K562 (cell line): ENCODE data around the gene MLC1. TPM values are rescaled to one million over a fixed set of nuclear protein-coding genes. Genes with fewer than 3 reads are reported as not detected.

Experiments used
- ATAC-seq: fragments of 200-7000 bp; cut with Tn5 transposase; 3 replicates; pipeline ENCODE4 v1.9.1; 2020; ENCODE audit warnings: moderate library complexity
- BruUV-seq: library from RNA; stranded (reverse); fragments of 400-500 nt; replicated peaks from 2 replicates; lab custom pipeline; 2021; lab: Mats Ljungman, UMichigan
- CTCF ChIA-PET: fragments of 300-600 bp; formaldehyde crosslinking; extraction: SDS; loops from one replicate; lab custom pipeline; 2021; ENCODE audit warnings: low intra/inter-chr PET ratio; lab: Yijun Ruan, JAX
- POLR2A ChIA-PET: fragments of 300-600, 350-650 bp; sonication (Branson Sonifier 250); formaldehyde crosslinking; extraction: SDS; loops from one replicate; lab custom pipeline; 2021; ENCODE audit warnings: antibody characterized with exemption, inconsistent platforms; lab: Yijun Ruan, JAX
- DNase-seq, 4 experiments: peaks; one replicate each; pipeline versions ENCODE4 v3.0.0 to v3.0.0-alpha.2; 2011 to 2018; ENCODE audit warnings: low spot score in 3 of 4, mixed read lengths in 3 of 4; ENCODE audit errors: extremely low read depth in 1 of 4
- FAIRE-seq: peaks from 2 replicates; lab custom pipeline; 2011; peaks lifted over from hg19 to GRCh38; lab: Jason Lieb, UNC
- H2AFZ ChIP-seq: 2 replicates; pipeline ENCODE4 v1.6.0; 2011; ENCODE audit warnings: low read depth, low read length, control low read depth, inconsistent platforms
- H3K27ac ChIP-seq: fragments of 200-600 bp; 3 replicates; pipeline ENCODE4 v1.8.0; 2011; ENCODE audit warnings: low read depth, mild to moderate bottlenecking, control low read depth, inconsistent platforms, low read length, moderate library complexity, mixed read lengths; ENCODE audit errors: extremely low read depth
- H3K27me3 ChIP-seq, 2 experiments: fragments of 300-600 bp in 1 of 2; 2 replicates in 1 of 2; 3 replicates in 1 of 2; pipeline versions ENCODE4 v1.6.0 to v1.8.0; 2011; ENCODE audit warnings: inconsistent platforms in 2 of 2, low read length in 2 of 2, mild to moderate bottlenecking in 1 of 2, mixed read lengths in 1 of 2, moderate library complexity in 1 of 2; ENCODE audit not compliant: control insufficient read depth in 2 of 2, insufficient read depth in 2 of 2
- H3K36me3 ChIP-seq: fragments of 300-600 bp; 3 replicates; pipeline ENCODE4 v1.8.0; 2011; ENCODE audit warnings: mild to moderate bottlenecking, low read length, inconsistent platforms; ENCODE audit not compliant: control insufficient read depth, insufficient read depth
- H3K4me1 ChIP-seq, 2 experiments: fragments of 200-600 bp in 1 of 2; replicated peaks in 1 of 2; 2 replicates in 1 of 2; 3 replicates in 1 of 2; pipeline versions ENCODE4 v1.5.1 to v1.8.0; 2011; ENCODE audit warnings: inconsistent platforms in 2 of 2, low read length in 2 of 2, mild to moderate bottlenecking in 1 of 2, mixed read lengths in 1 of 2, moderate library complexity in 1 of 2; ENCODE audit not compliant: control insufficient read depth in 2 of 2, insufficient read depth in 2 of 2
- H3K4me2 ChIP-seq: 2 replicates; pipeline ENCODE4 v1.6.1; 2011; ENCODE audit warnings: low read length, control low read depth, inconsistent platforms, mixed read lengths; ENCODE audit not compliant: insufficient read depth
- H3K4me3 ChIP-seq: fragments of 200-600 bp; sonication (generic), shearing (Covaris generic); 2 replicates; pipeline ENCODE4 v1.5.1; 2016; ENCODE audit warnings: control low read depth, inconsistent platforms
- H3K79me2 ChIP-seq: fragments of 200-600 bp; 3 replicates; pipeline ENCODE4 v1.8.0; 2011; ENCODE audit warnings: low read length, inconsistent platforms; ENCODE audit not compliant: control insufficient read depth, insufficient read depth
- H3K9ac ChIP-seq, 2 experiments: 2 replicates each; pipeline versions ENCODE4 v1.6.0 to v1.6.1; 2011; ENCODE audit warnings: low read depth in 2 of 2, low read length in 2 of 2, control low read depth in 1 of 2, inconsistent platforms in 1 of 2, mild to moderate bottlenecking in 1 of 2, mixed read lengths in 1 of 2; ENCODE audit not compliant: insufficient read depth in 1 of 2
- H3K9me1 ChIP-seq: one replicate; pipeline ENCODE4 v1.6.0; 2011; ENCODE audit warnings: inconsistent platforms, mild to moderate bottlenecking, low read length, moderate library complexity; ENCODE audit not compliant: control insufficient read depth, insufficient read depth
- H3K9me3 ChIP-seq: replicated peaks from 2 replicates; pipeline ENCODE4 v1.5.1; 2011; ENCODE audit warnings: low read depth, low read length, inconsistent platforms; ENCODE audit not compliant: control insufficient read depth, insufficient read depth
- H4K20me1 ChIP-seq: replicated peaks from 2 replicates; pipeline ENCODE4 v1.6.1; 2011; ENCODE audit warnings: low read length, inconsistent platforms, mixed read lengths; ENCODE audit not compliant: control insufficient read depth, insufficient read depth
- ATF1 ChIP-seq, 2 experiments: fragments of 450-650 bp in 1 of 2; IDR thresholded peaks; 2 replicates each; pipeline ENCODE4 v1.6.1; 2016; ENCODE audit warnings: missing compliant biosample characterization in 1 of 2, missing genetic modification characterization in 1 of 2
- BHLHE40 ChIP-seq: IDR thresholded peaks from 2 replicates; pipeline ENCODE4 v1.6.1; 2011; ENCODE audit warnings: low read length, improper control_type of control experiment
- BRF2 ChIP-seq: IDR thresholded peaks from 3 replicates; pipeline ENCODE4 v1.6.1; 2011; ENCODE audit warnings: borderline replicate concordance, mild to moderate bottlenecking; ENCODE audit not compliant: insufficient read length, insufficient read depth
- CREB3L1 ChIP-seq: fragments of 450-650 bp; IDR thresholded peaks from 2 replicates; pipeline ENCODE4 v1.6.1; 2014; ENCODE audit warnings: low read depth, mild to moderate bottlenecking, moderate library complexity, borderline replicate concordance
- NCOA6 ChIP-seq: fragments of 450-650 bp; IDR thresholded peaks from 2 replicates; pipeline ENCODE4 v1.6.1; 2017; ENCODE audit warnings: mild to moderate bottlenecking
- WGBS: fragments of 100-300 bp; shearing (Covaris generic); methylation state at CpG from one replicate; pipeline ENCODE4 v1.1.6; 2016; ENCODE audit warnings: low coverage, mixed read lengths; ENCODE audit not compliant: insufficient coverage; ENCODE audit errors: missing lambda C conversion rate; 5-methylcytosine and 5-hydroxymethylcytosine counted together
- in situ Hi-C: fragments of 300-500 bp; cut with MboI; formaldehyde crosslinking; loops from 4 replicates; pipeline ENCODE4 v1.15.0; 2018; ENCODE audit warnings: inconsistent platforms, mixed read lengths
- intact Hi-C: fragments of 100-400 bp; cut with micrococcal nuclease; formaldehyde crosslinking; loops from 2 replicates; pipeline ENCODE4 v1.14.2; 2022
- polyA plus RNA-seq, 8 experiments: library from polyadenylated mRNA; depleted of rRNA in 4 of 8; stranded (reverse) in 5 of 8; unstranded in 3 of 8; fragments of >200 nt; fragmentation: Nextera tagmentation in 2 of 8; fragmentation: Illumina TruSeq in 1 of 8; extraction: Ambion mirVana in 2 of 8; extraction: Trizol in 1 of 8; gene quantifications; 2 replicates each; pipeline versions ENCODE4 v1.2.1 to v1.2.3, GENCODE V29; 2011 to 2014; ENCODE audit warnings: inconsistent platforms in 1 of 8, missing spikeins in 1 of 8
- total RNA-seq, 7 experiments: library from RNA; depleted of rRNA in 6 of 7; stranded (reverse); fragments of >200 nt in 6 of 7; fragmentation: Illumina TruSeq in 2 of 7; extraction: Trizol in 2 of 7; gene quantifications; 2 replicates each; pipeline versions ENCODE4 v1.2.1 to v1.2.3, GENCODE V29; 2011 to 2021; ENCODE audit warnings: low replicate concordance in 1 of 7
- TF ChIP-seq, protein P1 (sequence below): fragments of 450-650 bp; formaldehyde crosslinking; IDR thresholded peaks from 2 replicates; pipeline ENCODE4 v1.4.0; 2020; ENCODE audit warnings: mild to moderate bottlenecking, moderate library complexity

MLC1 gene
- total and polyA plus RNA-seq, 9 of the 15 experiments (the other 6 are each of a cell fraction or from before 2014, with no cell fraction given), result 0.06 to 0.98 (median 0.39) TPM

DNA sequence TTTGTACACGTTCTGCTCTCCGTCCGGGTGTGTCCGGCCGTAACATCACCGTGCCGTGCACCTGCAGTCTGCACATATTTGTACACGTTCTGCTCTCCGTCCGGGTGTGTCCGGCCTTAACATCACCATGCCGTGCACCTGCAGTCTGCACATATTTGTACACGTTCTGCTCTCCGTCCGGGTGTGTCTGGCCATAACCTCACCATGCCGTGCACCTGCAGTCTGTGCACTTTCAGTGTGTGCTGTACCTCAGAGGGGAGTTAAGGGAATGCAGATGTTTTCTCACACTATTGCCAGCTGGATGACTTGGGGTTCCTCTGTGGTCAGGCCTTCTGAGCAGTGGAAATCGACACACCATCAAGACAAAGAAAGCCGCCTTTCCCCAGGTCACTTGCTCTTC is 31.4 kb downstream of the MLC1 start:
- Histone ChIP-seq H3K27me3 (peaks cover 2 to 29% of the 10 kb centered on the region in 2 experiments; a peak in 3 of 5 replicates), H3K4me3 (no peak overlapping the region), H4K20me1 (no peaks in the 10 kb centered on the region), H2AFZ (no peak overlapping the region), H3K4me1 (peaks cover 0 to 16% of the 10 kb centered on the region in 2 experiments; a peak in 2 of 5 replicates), H3K4me2 (no peak overlapping the region), H3K9ac (no peak overlapping the region), H3K9me1 (no peaks in the 10 kb centered on the region), H3K36me3 (no peaks in the 10 kb centered on the region), H3K27ac (no peak overlapping the region), H3K79me2 (no peaks in the 10 kb centered on the region), H3K9me3 (no peaks in the 10 kb centered on the region)
- FAIRE-seq (no peak), ATAC-seq (no peak), DNase-seq (no peak)
- in situ Hi-C loops (no loop called here), intact Hi-C loops (no loop called here)
- POLR2A ChIA-PET, result interaction anchor here (1.6 kb wide), 1 partner anchor 32 kb away, joined by 3 read pairs; the partner anchor contains the start of gene MLC1
- no TSS peak for BruUV-seq
- 30% methylated on average over 18 of the region's 18 CpGs for WGBS
- CTCF ChIA-PET, result no interaction called here
- no peak for TF ChIP-seq BRF2
- no peak for TF ChIP-seq ATF1 (CRISPR knock-in tag; IDR thresholded peaks at IDR 0.05)
- TF ChIP-seq ATF1 (tag; IDR thresholded peaks at IDR 0.05), result no peak
- TF ChIP-seq, protein P1, sequence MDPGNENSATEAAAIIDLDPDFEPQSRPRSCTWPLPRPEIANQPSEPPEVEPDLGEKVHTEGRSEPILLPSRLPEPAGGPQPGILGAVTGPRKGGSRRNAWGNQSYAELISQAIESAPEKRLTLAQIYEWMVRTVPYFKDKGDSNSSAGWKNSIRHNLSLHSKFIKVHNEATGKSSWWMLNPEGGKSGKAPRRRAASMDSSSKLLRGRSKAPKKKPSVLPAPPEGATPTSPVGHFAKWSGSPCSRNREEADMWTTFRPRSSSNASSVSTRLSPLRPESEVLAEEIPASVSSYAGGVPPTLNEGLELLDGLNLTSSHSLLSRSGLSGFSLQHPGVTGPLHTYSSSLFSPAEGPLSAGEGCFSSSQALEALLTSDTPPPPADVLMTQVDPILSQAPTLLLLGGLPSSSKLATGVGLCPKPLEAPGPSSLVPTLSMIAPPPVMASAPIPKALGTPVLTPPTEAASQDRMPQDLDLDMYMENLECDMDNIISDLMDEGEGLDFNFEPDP (CRISPR knock-in tag), result no peak
- TF ChIP-seq BHLHE40, result no peak
- TF ChIP-seq NCOA6, result no peak
- TF ChIP-seq CREB3L1, result no peak
